Activated CD4-positive, alpha-beta T cell treated with anti-CD3 and anti-CD28 coated beads, Interleukin-2, amount 10 ng/mL, durations not matched to agents 24 days and 14 days (primary cell): Measurements from ENCODE around the gene JMJD7. TPM values are rescaled to one million over a fixed set of nuclear protein-coding genes. Genes with fewer than 3 reads are reported as not detected.

Source experiments
- DNase-seq: peaks from one replicate; pipeline ENCODE4 v3.0.0; 2022
- H3K27ac Mint-ChIP-seq: one replicate; pipeline ENCODE4 v1.8.0; 2022; ENCODE audit warnings: mild to moderate bottlenecking, mixed read lengths
- H3K27me3 Mint-ChIP-seq: one replicate; pipeline ENCODE4 v1.8.0; 2022; ENCODE audit warnings: mixed read lengths
- H3K36me3 Mint-ChIP-seq: one replicate; pipeline ENCODE4 v1.8.0; 2022; ENCODE audit warnings: low read depth, mild to moderate bottlenecking, mixed read lengths
- H3K4me1 Mint-ChIP-seq: one replicate; pipeline ENCODE4 v1.8.0; 2021; ENCODE audit warnings: mixed read lengths
- H3K4me3 Mint-ChIP-seq: one replicate; pipeline ENCODE4 v1.8.0; 2022; ENCODE audit warnings: mild to moderate bottlenecking, moderate library complexity, mixed read lengths
- H3K9me3 Mint-ChIP-seq: one replicate; pipeline ENCODE4 v1.8.0; 2021; ENCODE audit warnings: mixed read lengths
- intact Hi-C: fragments of 100-400 bp; cut with micrococcal nuclease; formaldehyde crosslinking; loops from one replicate; pipeline ENCODE4 v1.15.1; 2023
- total RNA-seq: library from RNA; stranded (reverse); gene quantifications from 2 replicates; pipeline ENCODE4 v1.2.3, GENCODE V29; 2022

The JMJD7 gene
- 18.3 and 20.1 TPM in 2 replicates for total RNA-seq

GRCh38 chr15:41827880-41828806 is at the start of gene JMJD7:
Gene JMJD7, plus strand, starts transcription at chr15:41828092. Its CDS starts 33 bp downstream, at chr15:41828125.
- peaks cover 2% of the 10 kb centered on the region for H3K27me3 Mint-ChIP-seq
- peak within 1 kb of the TSS; percentile 86 for H3K4me3 Mint-ChIP-seq
- H3K4me1 Mint-ChIP-seq, result peaks cover 38% of the 10 kb centered on the region
- peak; percentile 98 for DNase-seq
- peaks cover 25% of the 10 kb centered on the region for H3K36me3 Mint-ChIP-seq
- no peaks in the 10 kb centered on the region for H3K9me3 Mint-ChIP-seq
- intact Hi-C loops, result loop anchor here (1.0 to 5.0 kb wide), 4 partner anchors 54 to 336 kb away; partner anchors contain the start of genes ITPKA and MAPKBP1
- peak within 1 kb of the TSS; percentile 87 for H3K27ac Mint-ChIP-seq

- Mint-ChIP-seq H3K4me3 (no peak overlapping the region), H3K27ac (no peak overlapping the region), H3K9me3 (no peaks in the 10 kb centered on the region), H3K27me3 (no peaks in the 10 kb centered on the region), H3K36me3 (peaks cover 4% of the 10 kb centered on the region), H3K4me1 (peaks cover 65% of the 10 kb centered on the region)
- no peak for DNase-seq
- intact Hi-C loops, result no loop called here
Measured at GRCh38 chr15:41778521-41778920, 49.4 kb upstream of the JMJD7 start.

- peaks cover 60% of the 10 kb centered on the region for H3K4me1 Mint-ChIP-seq
- no peak for DNase-seq
- intact Hi-C loops, result no loop called here
- H3K9me3 Mint-ChIP-seq, result no peaks in the 10 kb centered on the region
- H3K36me3 Mint-ChIP-seq, result peaks cover 8% of the 10 kb centered on the region
- H3K27ac Mint-ChIP-seq, result peak overlapping the region; percentile 41
- H3K4me3 Mint-ChIP-seq, result peak overlapping the region; percentile 1
- no peaks in the 10 kb centered on the region for H3K27me3 Mint-ChIP-seq
Measured at GRCh38 chr15:41779662-41780157, 48.2 kb upstream of the JMJD7 start.

- H3K4me3 Mint-ChIP-seq, result peak overlapping the region; percentile 1
- peaks cover 9% of the 10 kb centered on the region for H3K36me3 Mint-ChIP-seq
- H3K27ac Mint-ChIP-seq, result peak overlapping the region; percentile 41
- H3K9me3 Mint-ChIP-seq, result no peaks in the 10 kb centered on the region
- H3K27me3 Mint-ChIP-seq, result no peaks in the 10 kb centered on the region
- intact Hi-C loops, result no loop called here
- DNase-seq, result no peak
- H3K4me1 Mint-ChIP-seq, result peaks cover 55% of the 10 kb centered on the region
Measured at GRCh38 chr15:41780266-41780665, 47.6 kb upstream of the JMJD7 start.

GRCh38 chr15:41780727-41781126 is 47.2 kb upstream of the JMJD7 start:
- peaks cover 9% of the 10 kb centered on the region for H3K36me3 Mint-ChIP-seq
- H3K9me3 Mint-ChIP-seq, result no peaks in the 10 kb centered on the region
- H3K4me1 Mint-ChIP-seq, result peaks cover 52% of the 10 kb centered on the region
- DNase-seq, result no peak
- H3K27ac Mint-ChIP-seq, result no peak overlapping the region
- intact Hi-C loops, result no loop called here
- H3K27me3 Mint-ChIP-seq, result no peaks in the 10 kb centered on the region
- no peak overlapping the region for H3K4me3 Mint-ChIP-seq

GRCh38 chr15:41782371-41783282 is 45.3 kb upstream of the JMJD7 start:
- intact Hi-C loops, result no loop called here
- peaks cover 9% of the 10 kb centered on the region for H3K36me3 Mint-ChIP-seq

GRCh38 chr15:41783296-41783695 is 44.6 kb upstream of the JMJD7 start:
- Mint-ChIP-seq H3K27ac (no peak overlapping the region), H3K4me1 (peaks cover 31% of the 10 kb centered on the region), H3K4me3 (no peak overlapping the region), H3K27me3 (no peaks in the 10 kb centered on the region), H3K36me3 (peaks cover 9% of the 10 kb centered on the region), H3K9me3 (no peaks in the 10 kb centered on the region)
- intact Hi-C loops, result no loop called here
- DNase-seq, result no peak

More at GRCh38 chr15:41782371-41783282, 45.3 kb upstream of the JMJD7 start:
- H3K27me3 Mint-ChIP-seq, result no peaks in the 10 kb centered on the region
- peaks cover 35% of the 10 kb centered on the region for H3K4me1 Mint-ChIP-seq
- no peak for DNase-seq
- H3K27ac Mint-ChIP-seq, result no peak overlapping the region
- H3K9me3 Mint-ChIP-seq, result no peaks in the 10 kb centered on the region
- no peak overlapping the region for H3K4me3 Mint-ChIP-seq

- H3K36me3 Mint-ChIP-seq, result peaks cover 5% of the 10 kb centered on the region
- no peak overlapping the region for H3K27ac Mint-ChIP-seq
- no peak for DNase-seq
- H3K9me3 Mint-ChIP-seq, result no peaks in the 10 kb centered on the region
- no peaks in the 10 kb centered on the region for H3K27me3 Mint-ChIP-seq
- no peak overlapping the region for H3K4me3 Mint-ChIP-seq
- intact Hi-C loops, result no loop called here
- peaks cover 36% of the 10 kb centered on the region for H3K4me1 Mint-ChIP-seq
Measured at GRCh38 chr15:41788262-41788661, 39.6 kb upstream of the JMJD7 start.

GRCh38 chr15:41789236-41789635 is 38.7 kb upstream of the JMJD7 start:
- Mint-ChIP-seq H3K27me3 (no peaks in the 10 kb centered on the region), H3K36me3 (peaks cover 2% of the 10 kb centered on the region), H3K9me3 (no peaks in the 10 kb centered on the region), H3K4me1 (peaks cover 37% of the 10 kb centered on the region), H3K27ac (no peak overlapping the region), H3K4me3 (no peak overlapping the region)
- intact Hi-C loops, result no loop called here
- DNase-seq, result no peak

GRCh38 chr15:41789662-41790061 is 38.2 kb upstream of the JMJD7 start:
- H3K4me3 Mint-ChIP-seq, result no peak overlapping the region
- intact Hi-C loops, result no loop called here
- H3K36me3 Mint-ChIP-seq, result peaks cover 2% of the 10 kb centered on the region
- DNase-seq, result no peak
- peaks cover 37% of the 10 kb centered on the region for H3K4me1 Mint-ChIP-seq
- no peaks in the 10 kb centered on the region for H3K9me3 Mint-ChIP-seq
- H3K27me3 Mint-ChIP-seq, result no peaks in the 10 kb centered on the region
- H3K27ac Mint-ChIP-seq, result no peak overlapping the region

- intact Hi-C loops, result no loop called here
- no peak overlapping the region for H3K4me3 Mint-ChIP-seq
- DNase-seq, result no peak
- H3K4me1 Mint-ChIP-seq, result peaks cover 39% of the 10 kb centered on the region
- H3K27ac Mint-ChIP-seq, result peak overlapping the region; percentile 22
- peaks cover under 1% of the 10 kb centered on the region for H3K36me3 Mint-ChIP-seq
- H3K27me3 Mint-ChIP-seq, result no peaks in the 10 kb centered on the region
- H3K9me3 Mint-ChIP-seq, result no peaks in the 10 kb centered on the region
Measured at GRCh38 chr15:41790169-41790568, 37.7 kb upstream of the JMJD7 start.

GRCh38 chr15:41790756-41791546 is 36.9 kb upstream of the JMJD7 start:
- Mint-ChIP-seq H3K36me3 (no peaks in the 10 kb centered on the region), H3K9me3 (no peaks in the 10 kb centered on the region), H3K27ac (peak overlapping the region; percentile 83), H3K4me3 (peak overlapping the region; percentile 68), H3K27me3 (no peaks in the 10 kb centered on the region), H3K4me1 (peaks cover 43% of the 10 kb centered on the region)
- intact Hi-C loops, result no loop called here
- no peak for DNase-seq

- Mint-ChIP-seq H3K27me3 (no peaks in the 10 kb centered on the region), H3K4me3 (peak overlapping the region; percentile 68), H3K36me3 (no peaks in the 10 kb centered on the region), H3K4me1 (peaks cover 49% of the 10 kb centered on the region), H3K9me3 (no peaks in the 10 kb centered on the region), H3K27ac (peak overlapping the region; percentile 83)
- DNase-seq, result no peak
- intact Hi-C loops, result no loop called here
Measured at GRCh38 chr15:41791547-41791937, 36.4 kb upstream of the JMJD7 start.
